Measurements from ENCODE around the gene SESN2. TPM values are rescaled to one million over a fixed set of nuclear protein-coding genes. Genes with fewer than 3 reads are reported as not detected.

The SESN2 gene
- total and polyA plus RNA-seq, 2 experiments from 2014 or later: 34.3 to 57.8 TPM

DNA sequence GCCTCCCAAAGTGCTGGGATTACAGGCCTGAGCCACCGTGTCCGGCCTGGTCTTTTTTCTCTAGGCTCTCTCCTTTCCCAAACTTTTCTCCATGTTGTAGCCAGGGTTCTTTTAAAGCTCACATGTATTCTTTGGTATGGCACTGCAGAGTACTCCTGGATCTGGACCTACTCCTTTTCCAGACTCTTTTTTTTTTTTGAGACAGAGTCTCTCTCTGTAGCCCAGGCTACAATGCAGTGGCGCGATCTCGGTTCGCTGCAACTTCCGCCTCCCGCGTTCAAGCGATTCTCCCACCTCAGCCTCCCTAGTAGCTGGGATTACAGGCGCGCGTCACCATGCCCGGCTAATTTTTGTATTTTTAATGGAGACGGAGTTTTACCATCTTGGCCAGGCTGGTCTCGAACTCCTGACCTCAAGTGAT, 68.9 kb downstream of the SESN2 start:
- H3K9ac ChIP-seq: peak overlapping the region; percentile 94
- peaks cover 10% of the 10 kb centered on the region for H3K79me2 ChIP-seq (ENCODE audit: insufficient read depth)
- no peaks in the 10 kb centered on the region for H4K20me1 ChIP-seq (ENCODE audit: insufficient read depth)
- peak overlapping the region; percentile 89 for H3K4me3 ChIP-seq
- 53 to 54% methylated on average over 16 of the region's 16 CpGs for WGBS, 2 experiments (ENCODE audit: low coverage in 1 of 2, low lambda C conversion rate in 2 of 2, missing lambda C conversion rate in 2 of 2)
- H3K9me2 ChIP-seq (ENCODE audit: insufficient read depth): no peaks in the 10 kb centered on the region
- H3K36me3 ChIP-seq (ENCODE audit: low read depth): no peaks in the 10 kb centered on the region
- peaks cover 7% of the 10 kb centered on the region for H3K4me1 ChIP-seq (ENCODE audit: insufficient read depth)
- H3K4me2 ChIP-seq (ENCODE audit: unreplicated experiment): peak overlapping the region; percentile 83
- no peak for DNase-seq
- H2AFZ ChIP-seq: peak overlapping the region; percentile 99
- H3F3A ChIP-seq (ENCODE audit: insufficient read depth): no peaks in the 10 kb centered on the region
- no peaks in the 10 kb centered on the region for H3K9me3 ChIP-seq (ENCODE audit: low read depth)
- H3K27ac ChIP-seq: peak overlapping the region; percentile 72
- TF ChIP-seq EZH2 (IDR thresholded peaks at IDR 0.05; ENCODE audit: insufficient read depth, poor library complexity, severe bottlenecking): no peak
- no peaks in the 10 kb centered on the region for H3K27me3 ChIP-seq (replicated peaks; ENCODE audit: insufficient read depth)
- in situ Hi-C loops (cut with MboI): no loop called here

DNA sequence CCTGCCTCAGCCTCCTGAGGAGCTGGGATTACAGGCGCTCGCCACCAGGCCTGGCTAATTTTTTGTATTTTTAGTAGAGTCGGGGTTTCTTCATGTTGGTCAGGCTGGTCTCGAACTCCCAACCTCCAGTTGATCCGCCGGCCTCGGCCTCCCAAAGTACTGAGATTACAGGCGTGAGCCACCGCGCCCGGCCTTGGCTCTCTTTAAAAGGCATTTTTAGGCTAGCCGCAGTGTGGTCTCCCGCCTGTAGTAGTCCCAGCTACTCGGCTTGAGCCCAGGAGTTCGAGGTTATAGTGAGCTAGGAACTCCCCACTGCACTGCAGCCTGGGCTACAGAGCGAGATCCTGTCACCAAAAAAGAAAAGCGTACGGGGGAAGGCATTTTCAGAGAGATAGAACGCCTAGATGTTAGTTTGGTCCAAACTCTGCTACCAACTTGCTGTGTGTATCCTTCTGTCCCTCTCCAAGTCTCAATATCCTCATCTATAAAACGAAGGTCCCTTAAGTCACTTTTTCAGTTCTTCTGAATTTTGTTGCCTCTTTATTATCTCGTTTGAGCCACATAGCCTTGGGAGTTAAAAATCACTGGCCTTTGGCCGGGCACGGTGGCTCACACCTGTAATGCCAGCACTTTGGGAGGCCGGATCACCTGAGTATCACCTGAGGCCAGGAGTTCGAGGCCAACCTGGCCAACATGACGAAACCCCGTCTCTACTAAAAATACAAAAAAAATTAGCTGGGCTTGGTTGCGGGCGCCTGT, 70.3 kb downstream of the SESN2 start:
- H3F3A ChIP-seq (ENCODE audit: insufficient read depth): no peaks in the 10 kb centered on the region
- no peaks in the 10 kb centered on the region for H3K9me3 ChIP-seq (ENCODE audit: low read depth)
- WGBS, 2 experiments (ENCODE audit: low coverage in 1 of 2, low lambda C conversion rate in 2 of 2, missing lambda C conversion rate in 2 of 2): 31 to 33% methylated on average over 29 of the region's 29 CpGs
- in situ Hi-C loops (cut with MboI): no loop called here
- peak overlapping the region; percentile 99 for H2AFZ ChIP-seq
- TF ChIP-seq EZH2phosphoT487 (IDR thresholded peaks at IDR 0.05; ENCODE audit: insufficient read depth, low read depth): no peak
- no peak for TF ChIP-seq EZH2 (IDR thresholded peaks at IDR 0.05; ENCODE audit: insufficient read depth, poor library complexity, severe bottlenecking)
- peak; percentile 67 for DNase-seq
- peak overlapping the region; percentile 89 for H3K4me3 ChIP-seq
- peaks cover 10% of the 10 kb centered on the region; the same call in 1 of the 2 replicates for H3K36me3 ChIP-seq (ENCODE audit: low read depth)
- H3K27ac ChIP-seq: peak overlapping the region; percentile 72
- H3K79me2 ChIP-seq (ENCODE audit: insufficient read depth): peaks cover 10% of the 10 kb centered on the region
- H3K27me3 ChIP-seq (replicated peaks; ENCODE audit: insufficient read depth): no peaks in the 10 kb centered on the region
- H3K9ac ChIP-seq: peak overlapping the region; percentile 94
- peak overlapping the region; percentile 88 for H3K4me2 ChIP-seq (ENCODE audit: unreplicated experiment)
- peaks cover 7% of the 10 kb centered on the region for H3K4me1 ChIP-seq (ENCODE audit: insufficient read depth)
- H3K9me2 ChIP-seq (ENCODE audit: insufficient read depth): no peaks in the 10 kb centered on the region
- no peaks in the 10 kb centered on the region for H4K20me1 ChIP-seq (ENCODE audit: insufficient read depth)

Other genes starting within 250 kb of the SESN2 start
- 16.9 and 19.2 TPM in 2 replicates for gene EYA3, start 170.9 kb upstream of the SESN2 start, total RNA-seq (2014; rRNA removed; shearing (Covaris generic))
- 8.6 and 9.1 TPM in 2 replicates for gene EYA3, start 170.9 kb upstream of the SESN2 start, polyA plus RNA-seq (2016; fragmentation: Nextera tagmentation; extraction: Ambion mirVana)
- gene PTAFR, start 82.8 kb upstream of the SESN2 start, total RNA-seq (2014; rRNA removed; shearing (Covaris generic)): not detected in 2 replicates
- 0.08 TPM in 1 of 2 replicates, not detected in the other for gene PTAFR, start 82.8 kb upstream of the SESN2 start, polyA plus RNA-seq (2016; fragmentation: Nextera tagmentation; extraction: Ambion mirVana)
- 52.7 and 53.0 TPM in 2 replicates for gene DNAJC8, start 26.5 kb upstream of the SESN2 start, total RNA-seq (2014; rRNA removed; shearing (Covaris generic))
- gene DNAJC8, start 26.5 kb upstream of the SESN2 start, polyA plus RNA-seq (2016; fragmentation: Nextera tagmentation; extraction: Ambion mirVana): 98.6 and 101 TPM in 2 replicates
- 98.1 and 163 TPM in 2 replicates for gene ATP5IF1, start 23.4 kb upstream of the SESN2 start, total RNA-seq (2014; rRNA removed; shearing (Covaris generic))
- gene ATP5IF1, start 23.4 kb upstream of the SESN2 start, polyA plus RNA-seq (2016; fragmentation: Nextera tagmentation; extraction: Ambion mirVana): 418 and 421 TPM in 2 replicates
- 8.1 and 10.9 TPM in 2 replicates for gene MED18, start 69.5 kb downstream of the SESN2 start, total RNA-seq (2014; rRNA removed; shearing (Covaris generic))
- gene MED18, start 69.5 kb downstream of the SESN2 start, polyA plus RNA-seq (2016; fragmentation: Nextera tagmentation; extraction: Ambion mirVana): 11.6 and 12.4 TPM in 2 replicates
- gene PHACTR4, start 110.2 kb downstream of the SESN2 start, total RNA-seq (2014; rRNA removed; shearing (Covaris generic)): 3.0 and 5.2 TPM in 2 replicates
- gene PHACTR4, start 110.2 kb downstream of the SESN2 start, polyA plus RNA-seq (2016; fragmentation: Nextera tagmentation; extraction: Ambion mirVana): 14.3 and 14.7 TPM in 2 replicates
- 27.0 and 31.7 TPM in 2 replicates for gene RCC1, start 246.5 kb downstream of the SESN2 start, total RNA-seq (2014; rRNA removed; shearing (Covaris generic))
- 17.5 and 17.9 TPM in 2 replicates for gene RCC1, start 246.5 kb downstream of the SESN2 start, polyA plus RNA-seq (2016; fragmentation: Nextera tagmentation; extraction: Ambion mirVana)